PC-9 (cell line): ENCODE measurements around the gene NUDT1. TPM values are rescaled to one million over a fixed set of nuclear protein-coding genes. Genes with fewer than 3 reads are reported as not detected.

Experiments
- BruUV-seq: library from RNA; stranded (reverse); fragments of 400-500 nt; replicated peaks from 2 replicates; lab custom pipeline; 2021; lab: Mats Ljungman, UMichigan
- CTCF ChIA-PET: fragments of 300-600 bp; sonication (Branson Sonifier 250); formaldehyde crosslinking; loops from one replicate; lab custom pipeline; 2022; ENCODE audit warnings: antibody characterized with exemption; lab: Charles Lee
- POLR2A ChIA-PET: fragments of 300-600 bp; sonication (Branson Sonifier 250); formaldehyde crosslinking; loops from one replicate; lab custom pipeline; 2022; ENCODE audit warnings: antibody characterized with exemption; ENCODE audit not compliant: unreplicated experiment; lab: Charles Lee
- DNase-seq, 2 experiments: peaks; one replicate each; pipeline versions ENCODE4 v3.0.0 to v3.0.0-alpha.2; 2015 to 2022; ENCODE audit warnings: mixed read lengths in 1 of 2
- H2AFZ ChIP-seq: fragments of 200-600 bp; sonication (generic); 2 replicates; pipeline ENCODE4 v1.8.1; 2017; ENCODE audit warnings: antibody characterized with exemption
- H3F3A ChIP-seq: fragments of 200-600 bp; sonication (generic); 2 replicates; pipeline ENCODE4 v1.8.1; 2017; ENCODE audit warnings: antibody characterized with exemption, mild to moderate bottlenecking, low read depth; ENCODE audit not compliant: insufficient read depth
- H3K27ac ChIP-seq: fragments of 200-600 bp; sonication (generic); 2 replicates; pipeline ENCODE4 v1.6.1; 2016; ENCODE audit warnings: mixed run types
- H3K27me3 ChIP-seq: fragments of 200-600 bp; sonication (generic); 2 replicates; pipeline ENCODE4 v1.6.1; 2016; ENCODE audit warnings: low read depth, mixed run types; ENCODE audit not compliant: insufficient read depth
- H3K36me3 ChIP-seq: fragments of 200-600 bp; sonication (generic); 2 replicates; pipeline ENCODE4 v1.6.1; 2016; ENCODE audit warnings: low read depth, mixed run types
- H3K4me1 ChIP-seq: fragments of 200-600 bp; sonication (generic); replicated peaks from 2 replicates; pipeline ENCODE4 v1.6.1; 2016; ENCODE audit warnings: mixed run types; ENCODE audit not compliant: insufficient read depth
- H3K4me2 ChIP-seq: fragments of 200-600 bp; sonication (generic); 2 replicates; pipeline ENCODE4 v1.6.1; 2017; ENCODE audit warnings: mixed run types
- H3K4me3 ChIP-seq: fragments of 200-600 bp; sonication (generic); 2 replicates; pipeline ENCODE4 v1.6.1; 2016; ENCODE audit warnings: mixed run types
- H3K79me2 ChIP-seq: fragments of 200-600 bp; sonication (generic); 2 replicates; pipeline ENCODE4 v1.6.1; 2017; ENCODE audit warnings: low read depth, mixed run types
- H3K9me2 ChIP-seq: fragments of 200-600 bp; sonication (generic); 2 replicates; pipeline ENCODE4 v1.8.1; 2017; ENCODE audit warnings: mild to moderate bottlenecking; ENCODE audit not compliant: insufficient read depth
- H3K9me3 ChIP-seq: fragments of 200-600 bp; sonication (generic); 2 replicates; pipeline ENCODE4 v1.8.1; 2016; ENCODE audit warnings: low read depth; ENCODE audit not compliant: insufficient read depth
- H4K20me1 ChIP-seq: fragments of 200-600 bp; sonication (generic); 2 replicates; pipeline ENCODE4 v1.8.1; 2017; ENCODE audit not compliant: insufficient read depth
- EZH2 ChIP-seq: fragments of 200-600 bp; sonication (generic); IDR thresholded peaks from 2 replicates; pipeline ENCODE4 v1.8.0; 2017; ENCODE audit warnings: antibody characterized with exemption, low read depth
- intact Hi-C: fragments of 100-400 bp; cut with micrococcal nuclease; formaldehyde crosslinking; loops from one replicate; pipeline ENCODE4 v1.10.0; 2022; ENCODE audit not compliant: unreplicated experiment
- total RNA-seq: library from RNA; stranded (reverse); gene quantifications from 2 replicates; pipeline ENCODE4 v1.2.3, GENCODE V29; 2021
- TF ChIP-seq, protein P1 (sequence below): fragments of 200-600 bp; sonication (generic); conservative IDR thresholded peaks from 2 replicates; pipeline ENCODE4 v1.6.1; 2017; ENCODE audit warnings: mixed run types, antibody characterized with exemption, mild to moderate bottlenecking, moderate library complexity

NUDT1 gene
- total RNA-seq, 1 experiment from 2014 or later: 63.9 TPM

DNA sequence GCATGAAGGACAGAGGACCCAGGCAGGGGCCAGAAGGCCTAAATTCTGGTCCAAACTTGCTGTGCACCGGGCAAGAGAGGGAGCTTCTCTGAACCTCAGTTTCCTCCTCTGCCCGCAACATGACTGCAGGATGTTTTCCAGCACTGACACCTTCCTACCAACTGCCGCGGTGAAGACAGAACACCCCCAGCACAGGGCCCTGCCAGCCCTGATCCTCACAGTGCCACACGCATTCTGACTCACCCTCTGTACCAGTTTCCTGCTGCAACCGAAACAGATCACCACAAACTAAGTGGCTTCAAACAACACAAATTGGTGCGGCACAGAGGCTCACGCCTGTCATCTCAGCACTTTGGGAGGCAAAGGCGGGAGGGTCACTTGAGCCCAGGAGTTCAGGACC is 27.4 kb upstream of the NUDT1 start:
- intact Hi-C loops: no loop called here
- Histone ChIP-seq H3K27me3 (no peaks in the 10 kb centered on the region), H3K4me3 (no peak overlapping the region), H3K27ac (no peak overlapping the region), H3K36me3 (peaks cover 16% of the 10 kb centered on the region; the same call in 1 of the 2 replicates), H2AFZ (no peak overlapping the region), H3F3A (no peaks in the 10 kb centered on the region), H3K4me1 (no peaks in the 10 kb centered on the region), H3K4me2 (no peak overlapping the region), H4K20me1 (peaks cover 7% of the 10 kb centered on the region; the same call in 1 of the 2 replicates), H3K9me3 (no peaks in the 10 kb centered on the region), H3K9me2 (no peaks in the 10 kb centered on the region), H3K79me2 (no peaks in the 10 kb centered on the region)
- ChIA-PET POLR2A (no interaction called here), CTCF (no interaction called here)
- BruUV-seq: no TSS peak
- no peak for DNase-seq
- no peak for TF ChIP-seq EZH2
- TF ChIP-seq, protein P1, sequence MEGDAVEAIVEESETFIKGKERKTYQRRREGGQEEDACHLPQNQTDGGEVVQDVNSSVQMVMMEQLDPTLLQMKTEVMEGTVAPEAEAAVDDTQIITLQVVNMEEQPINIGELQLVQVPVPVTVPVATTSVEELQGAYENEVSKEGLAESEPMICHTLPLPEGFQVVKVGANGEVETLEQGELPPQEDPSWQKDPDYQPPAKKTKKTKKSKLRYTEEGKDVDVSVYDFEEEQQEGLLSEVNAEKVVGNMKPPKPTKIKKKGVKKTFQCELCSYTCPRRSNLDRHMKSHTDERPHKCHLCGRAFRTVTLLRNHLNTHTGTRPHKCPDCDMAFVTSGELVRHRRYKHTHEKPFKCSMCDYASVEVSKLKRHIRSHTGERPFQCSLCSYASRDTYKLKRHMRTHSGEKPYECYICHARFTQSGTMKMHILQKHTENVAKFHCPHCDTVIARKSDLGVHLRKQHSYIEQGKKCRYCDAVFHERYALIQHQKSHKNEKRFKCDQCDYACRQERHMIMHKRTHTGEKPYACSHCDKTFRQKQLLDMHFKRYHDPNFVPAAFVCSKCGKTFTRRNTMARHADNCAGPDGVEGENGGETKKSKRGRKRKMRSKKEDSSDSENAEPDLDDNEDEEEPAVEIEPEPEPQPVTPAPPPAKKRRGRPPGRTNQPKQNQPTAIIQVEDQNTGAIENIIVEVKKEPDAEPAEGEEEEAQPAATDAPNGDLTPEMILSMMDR: no peak

- no peaks in the 10 kb centered on the region for H3K27me3 ChIP-seq
- H4K20me1 ChIP-seq: peaks cover 12% of the 10 kb centered on the region; the same call in 1 of the 2 replicates
- H2AFZ ChIP-seq: no peak overlapping the region
- intact Hi-C loops: no loop called here
- no peaks in the 10 kb centered on the region for H3F3A ChIP-seq
- H3K4me3 ChIP-seq: no peak overlapping the region
- DNase-seq: no peak
- BruUV-seq: no TSS peak
- no peaks in the 10 kb centered on the region for H3K9me3 ChIP-seq
- no peaks in the 10 kb centered on the region for H3K9me2 ChIP-seq
- no peak for TF ChIP-seq EZH2
- TF ChIP-seq, protein P1: no peak
- H3K4me2 ChIP-seq: no peak overlapping the region
- H3K27ac ChIP-seq: no peak overlapping the region
- ChIA-PET POLR2A (no interaction called here), CTCF (no interaction called here)
- no peaks in the 10 kb centered on the region for H3K4me1 ChIP-seq
- H3K36me3 ChIP-seq: peaks cover 16% of the 10 kb centered on the region; the same call in 1 of the 2 replicates
- H3K79me2 ChIP-seq: no peaks in the 10 kb centered on the region
These were observed 26.2 kb upstream of the NUDT1 start for GRCh38 chr7:2215851-2216250.

GRCh38 chr7:2217206-2217605 is 24.8 kb upstream of the NUDT1 start:
- peaks cover 20% of the 10 kb centered on the region; the same call in 1 of the 2 replicates for H3K36me3 ChIP-seq
- BruUV-seq: no TSS peak
- H3K9me3 ChIP-seq: no peaks in the 10 kb centered on the region
- no peak for DNase-seq
- H3K4me1 ChIP-seq: no peaks in the 10 kb centered on the region
- peaks cover 12% of the 10 kb centered on the region; the same call in 1 of the 2 replicates for H4K20me1 ChIP-seq
- H3K9me2 ChIP-seq: no peaks in the 10 kb centered on the region
- CTCF ChIA-PET: no interaction called here
- H3K79me2 ChIP-seq: no peaks in the 10 kb centered on the region
- POLR2A ChIA-PET: no interaction called here
- no peak overlapping the region for H3K4me2 ChIP-seq
- H3K4me3 ChIP-seq: no peak overlapping the region
- intact Hi-C loops: no loop called here
- H2AFZ ChIP-seq: no peak overlapping the region
- TF ChIP-seq, protein P1: no peak
- no peak for TF ChIP-seq EZH2
- no peak overlapping the region for H3K27ac ChIP-seq
- H3K27me3 ChIP-seq: no peaks in the 10 kb centered on the region
- H3F3A ChIP-seq: no peaks in the 10 kb centered on the region
